Fibroblast of skin of right quadriceps (primary cell): ENCODE results near the gene GDI1.
A peak's percentile ranks its signal among the peaks of the same experiment; 100 is the strongest.

Experiments
- DNase-seq: peaks from one replicate; pipeline ENCODE4 v3.0.0-alpha.2; 2013

The GDI1 gene

DNA sequence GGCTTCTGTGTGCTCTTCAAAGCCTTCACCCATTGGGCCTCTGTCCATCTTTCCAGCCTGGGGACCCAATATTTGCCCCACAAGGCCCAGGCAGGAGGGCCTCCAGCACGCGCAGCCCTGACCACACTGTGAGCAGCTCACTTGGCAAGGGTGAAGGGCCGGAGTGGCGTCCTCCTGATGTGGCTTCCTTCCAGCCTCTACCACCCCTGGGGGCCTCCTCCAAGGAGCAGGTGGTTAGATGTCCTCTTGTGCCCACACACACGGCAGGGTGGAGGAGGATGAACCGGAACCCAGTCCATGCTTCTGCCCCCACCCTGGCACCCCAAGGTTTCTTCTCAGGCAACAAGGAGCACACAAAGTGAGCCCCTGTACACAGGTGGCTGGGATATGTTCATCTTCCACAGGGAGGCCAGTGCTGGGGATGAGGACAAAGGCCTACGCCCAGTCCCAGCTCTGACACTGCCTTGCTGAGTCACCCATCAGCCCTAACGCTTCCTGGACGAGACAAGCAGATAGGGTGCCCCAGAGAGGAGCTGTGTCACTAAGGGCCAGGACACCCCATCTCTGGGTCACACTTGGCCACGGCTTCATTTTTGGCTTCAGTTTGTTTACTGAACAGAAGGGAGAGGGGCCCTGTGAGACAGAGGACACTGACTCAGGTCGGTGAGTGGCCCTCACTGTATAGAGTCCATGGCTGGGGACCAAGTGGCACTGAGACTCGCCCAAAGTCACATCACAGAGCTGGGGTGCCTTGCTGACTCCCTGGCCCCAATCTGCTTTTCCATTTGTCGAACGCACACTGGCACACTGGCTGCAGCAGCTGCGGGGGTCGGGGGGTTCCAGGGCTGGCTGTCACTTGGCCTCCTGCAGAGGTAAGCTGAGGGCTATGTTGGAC, 47.5 kb downstream of the GDI1 start:
- no peak for DNase-seq

DNA sequence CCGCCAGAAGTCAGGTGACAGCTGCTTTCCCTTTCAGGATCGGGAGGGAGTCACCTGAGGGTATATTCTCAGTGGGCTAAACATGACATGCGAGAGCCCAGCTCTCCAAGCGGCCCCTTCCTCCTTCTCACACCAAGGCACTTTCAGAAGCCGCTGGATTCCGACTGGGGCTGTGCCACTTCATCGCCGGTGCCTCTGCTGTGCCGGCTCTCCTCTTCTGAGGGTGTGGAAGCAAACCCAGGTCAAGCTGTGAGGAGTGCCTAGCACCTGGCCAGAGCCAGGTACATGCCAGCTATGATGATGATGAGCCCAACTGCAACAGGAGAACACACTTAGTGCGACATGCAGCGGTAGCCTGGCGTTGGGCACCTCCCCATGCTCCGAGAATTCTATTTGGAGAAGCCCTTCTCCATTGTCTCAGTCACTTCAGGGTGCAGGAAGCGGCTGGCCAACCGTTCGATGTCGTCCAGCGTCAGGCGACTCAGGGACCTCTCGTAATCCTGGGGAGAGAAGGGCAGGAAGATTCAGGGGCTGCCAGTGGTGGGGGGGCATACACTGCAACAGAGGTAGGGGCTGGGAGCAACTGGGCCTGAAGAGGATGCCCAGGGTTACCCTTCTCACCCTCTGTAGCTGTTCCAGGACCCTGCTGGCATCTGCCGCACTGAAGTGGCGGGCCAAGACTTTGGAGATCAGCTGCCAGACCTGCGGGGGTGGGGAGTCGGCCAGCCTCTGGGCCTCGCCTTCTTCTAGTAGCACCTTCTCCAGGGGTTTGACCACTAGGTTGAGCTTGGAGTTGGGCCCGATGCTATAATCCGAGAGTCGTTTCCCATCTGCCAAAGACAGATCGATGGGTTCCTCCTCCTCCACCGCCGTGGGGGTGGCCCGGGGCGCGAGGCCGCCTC, 48.4 kb downstream of the GDI1 start:
- DNase-seq: no peak

DNA sequence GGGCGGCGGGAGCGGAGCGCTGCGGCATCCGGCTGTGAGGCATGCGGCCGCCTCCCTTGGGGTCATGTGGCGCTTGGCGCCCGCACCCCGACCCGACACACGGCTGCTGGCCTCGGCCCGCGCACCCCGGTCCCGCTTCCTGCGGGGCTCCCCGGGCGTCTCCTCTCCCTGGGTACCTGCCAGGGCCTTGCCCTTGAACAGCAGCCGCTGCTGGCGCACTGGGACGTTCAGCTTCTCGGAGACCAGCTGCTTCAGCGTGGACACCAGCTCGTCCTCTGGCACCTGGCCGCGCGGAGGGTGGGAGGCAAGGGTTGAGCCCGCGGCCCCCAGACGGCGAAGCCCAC, 49.1 kb downstream of the GDI1 start:
- no peak for DNase-seq

GRCh38 chrX:154486396-154487207, 49.6 kb downstream of the GDI1 start, which contains the start of gene UBL4A:
Gene UBL4A, minus strand, starts transcription at chrX:154486615. Its CDS starts 31 bp downstream, at chrX:154486584.
- DNase-seq: peak; percentile 25

DNA sequence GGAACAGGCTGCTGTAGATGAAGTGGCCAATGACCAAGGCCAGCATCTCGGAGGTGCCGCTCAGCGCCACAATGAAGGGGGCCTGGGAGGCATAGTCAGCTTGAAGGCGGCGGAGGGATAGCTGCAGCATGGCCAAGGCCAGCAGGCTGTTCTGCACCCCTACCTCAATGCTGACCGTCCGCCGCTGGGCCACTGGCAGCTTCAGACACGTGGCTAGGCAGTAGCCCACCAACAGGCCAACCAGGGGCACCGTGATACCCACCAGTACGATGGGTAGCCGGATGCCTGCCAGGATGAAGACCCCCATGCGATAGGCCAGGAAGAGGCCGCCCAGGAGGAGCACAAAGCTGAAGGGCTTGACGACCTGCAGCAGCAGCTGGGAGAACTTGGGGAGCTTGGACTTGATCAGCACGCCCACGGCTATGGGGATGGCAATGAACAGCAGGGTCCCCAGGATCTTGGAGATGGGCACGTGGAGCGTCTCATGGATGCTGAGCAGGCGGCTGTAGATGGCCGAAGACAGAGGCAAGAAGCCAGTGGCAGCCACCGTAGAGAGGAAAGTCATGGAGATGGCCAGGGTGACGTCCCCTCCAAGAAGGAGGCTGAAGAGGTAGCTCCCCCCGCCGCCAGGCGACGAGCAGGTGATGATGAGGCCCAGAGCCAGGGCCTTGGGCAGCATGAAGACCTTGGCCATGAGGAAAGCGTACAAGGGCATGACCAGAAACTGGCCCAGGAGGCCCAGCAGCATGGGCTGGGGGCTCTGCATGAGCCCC, 50.8 kb downstream of the GDI1 start:
- no peak for DNase-seq

- no peak for DNase-seq
Measured at GRCh38 chrX:154488336-154489075, 51.6 kb downstream of the GDI1 start.

DNA sequence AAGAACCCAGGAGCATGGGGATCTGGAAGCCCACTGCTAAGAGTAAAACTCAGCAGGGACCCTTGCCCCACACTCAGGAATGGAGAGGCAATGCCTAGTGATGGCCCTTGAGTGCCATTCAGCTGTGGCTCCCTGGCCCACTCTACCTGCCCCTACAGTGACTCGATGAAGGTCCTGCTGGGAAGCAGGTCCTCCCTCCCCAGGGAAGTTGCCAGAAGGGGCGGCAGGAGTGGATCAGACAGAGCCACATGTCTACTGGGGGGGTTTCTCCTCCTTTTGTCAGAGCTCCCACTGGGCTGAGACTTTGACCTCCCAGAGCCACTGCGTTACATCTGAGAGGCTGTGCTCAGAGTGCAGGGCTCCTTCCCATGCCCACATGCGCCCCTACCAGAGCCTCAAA, 52.2 kb downstream of the GDI1 start:
- DNase-seq: no peak

DNA sequence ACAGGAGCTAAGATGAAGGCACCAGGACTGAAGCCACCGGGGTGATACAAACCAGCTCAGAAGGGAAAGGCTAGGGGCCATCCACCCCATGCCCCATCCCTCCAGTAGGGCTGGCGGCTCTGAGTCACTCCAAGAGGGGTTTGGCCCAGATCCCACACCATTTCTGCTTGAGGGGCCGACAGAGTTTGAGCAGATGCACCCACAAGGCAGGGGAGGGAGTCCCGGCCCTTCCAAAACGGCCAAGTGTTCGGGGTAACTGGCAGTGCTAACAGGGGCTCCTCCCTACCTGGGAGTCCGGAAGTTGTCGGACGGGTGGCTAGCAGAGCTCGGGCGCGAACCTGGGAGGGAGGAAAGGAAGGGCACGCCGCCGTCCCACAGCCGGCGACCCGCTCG, 53.1 kb downstream of the GDI1 start:
- peak; percentile 52 for DNase-seq

- DNase-seq: peak; percentile 92
Measured at GRCh38 chrX:154490414-154491083, 53.6 kb downstream of the GDI1 start, which contains the start of gene SLC10A3. Gene SLC10A3, minus strand, starts transcription at chrX:154490629. Its CDS starts 1,689 bp downstream, at chrX:154488940.
